ENCODE results near the gene IFT80. TPM values are rescaled to one million over a fixed set of nuclear protein-coding genes. Genes with fewer than 3 reads are reported as not detected.

The IFT80 gene
- polyA plus RNA-seq, 1 of the 3 experiments (the other 2 are of a cell fraction): 10.5 TPM

GRCh38 chr3:160257606-160258005 is 141.4 kb downstream of the IFT80 start:
- H2AFZ ChIP-seq (ENCODE audit: low read depth): no peak overlapping the region
- H3K4me3 ChIP-seq (ENCODE audit: low read depth in 2 of 2, low read length in 1 of 2): no peak overlapping the region
- H3K4me1 ChIP-seq (ENCODE audit: control insufficient read depth in 1 of 2, insufficient read depth in 2 of 2, low read depth in 1 of 2, low read length in 1 of 2): 0 out of 4 replicates have a peak, but pooled peaks cover 0 to 3% of the 10 kb centered on the region in 2 experiments
- no peaks in the 10 kb centered on the region for H3K79me2 ChIP-seq (ENCODE audit: insufficient read depth)
- no peak overlapping the region for H3K4me2 ChIP-seq
- H3F3A ChIP-seq (replicated peaks; ENCODE audit: insufficient read depth): no peaks in the 10 kb centered on the region
- H3K27ac ChIP-seq (ENCODE audit: low read depth in 2 of 2, low read length in 1 of 2): no peak overlapping the region
- no peak overlapping the region for H3K9ac ChIP-seq
- H3K9me2 ChIP-seq: no peaks in the 10 kb centered on the region
- H3K27me3 ChIP-seq (ENCODE audit: insufficient read depth): no peaks in the 10 kb centered on the region
- no peak for DNase-seq
- ChIA-PET CTCF (no interaction called here), POLR2A (no interaction called here)
- H3K36me3 ChIP-seq (replicated peaks in 1 of 2; ENCODE audit: control insufficient read depth in 1 of 2, insufficient read depth in 2 of 2, low read length in 1 of 2): peaks cover 0 to 4% of the 10 kb centered on the region in 2 experiments
- no peaks in the 10 kb centered on the region for H3K9me3 ChIP-seq
- TF ChIP-seq, protein P1, sequence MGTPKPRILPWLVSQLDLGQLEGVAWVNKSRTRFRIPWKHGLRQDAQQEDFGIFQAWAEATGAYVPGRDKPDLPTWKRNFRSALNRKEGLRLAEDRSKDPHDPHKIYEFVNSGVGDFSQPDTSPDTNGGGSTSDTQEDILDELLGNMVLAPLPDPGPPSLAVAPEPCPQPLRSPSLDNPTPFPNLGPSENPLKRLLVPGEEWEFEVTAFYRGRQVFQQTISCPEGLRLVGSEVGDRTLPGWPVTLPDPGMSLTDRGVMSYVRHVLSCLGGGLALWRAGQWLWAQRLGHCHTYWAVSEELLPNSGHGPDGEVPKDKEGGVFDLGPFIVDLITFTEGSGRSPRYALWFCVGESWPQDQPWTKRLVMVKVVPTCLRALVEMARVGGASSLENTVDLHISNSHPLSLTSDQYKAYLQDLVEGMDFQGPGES (IDR thresholded peaks at IDR 0.05; ENCODE audit: low read depth, low read length): no peak
- TF ChIP-seq FOXJ3 (CRISPR knock-in tag; IDR thresholded peaks at IDR 0.05): no peak
- TF ChIP-seq NFIC (IDR thresholded peaks at IDR 0.05; ENCODE audit: borderline replicate concordance): no peak
- no peak for TF ChIP-seq EP300 (IDR thresholded peaks at IDR 0.05; ENCODE audit: borderline replicate concordance in 1 of 2, low read depth in 1 of 2, low read length in 1 of 2)
- TF ChIP-seq TEAD4 (IDR thresholded peaks at IDR 0.05; ENCODE audit: borderline replicate concordance, insufficient read depth): no peak
- no peak for TF ChIP-seq RAD21 (IDR thresholded peaks at IDR 0.05; ENCODE audit: low read length)
- no peak for TF ChIP-seq MAX (IDR thresholded peaks at IDR 0.05; ENCODE audit: low read depth)
- no peak for TF ChIP-seq SIN3A (IDR thresholded peaks at IDR 0.05; ENCODE audit: borderline replicate concordance, low read depth, low read length)
- TF ChIP-seq ELF1 (IDR thresholded peaks at IDR 0.05): no peak
- TF ChIP-seq RCOR1 (IDR thresholded peaks at IDR 0.05; ENCODE audit: low read length): no peak
- no peak for TF ChIP-seq FOXM1 (IDR thresholded peaks at IDR 0.05; ENCODE audit: low read depth)
- no peak for TF ChIP-seq YY1 (IDR thresholded peaks at IDR 0.05; ENCODE audit: low read depth)
- no peaks in the 10 kb centered on the region for H4K20me1 ChIP-seq (ENCODE audit: insufficient read depth)
- WGBS (ENCODE audit: low lambda C conversion rate): 92% methylated on average over 2 of the region's 2 CpGs

- H3K9me3 ChIP-seq: no peaks in the 10 kb centered on the region
- no peaks in the 10 kb centered on the region for H3K79me2 ChIP-seq (ENCODE audit: insufficient read depth)
- no peak overlapping the region for H3K9ac ChIP-seq
- H3F3A ChIP-seq (replicated peaks; ENCODE audit: insufficient read depth): no peaks in the 10 kb centered on the region
- POLR2A ChIA-PET: no interaction called here
- H2AFZ ChIP-seq (ENCODE audit: low read depth): no peak overlapping the region
- CTCF ChIA-PET: no interaction called here
- no peak for TF ChIP-seq GATA2 (CRISPR knock-in tag; IDR thresholded peaks at IDR 0.05)
- TF ChIP-seq YY1 (IDR thresholded peaks at IDR 0.05; ENCODE audit: low read depth): no peak
- TF ChIP-seq USF1 (IDR thresholded peaks at IDR 0.05; ENCODE audit: borderline replicate concordance, low read depth): no peak
- TF ChIP-seq MAX (IDR thresholded peaks at IDR 0.05; ENCODE audit: low read depth): no peak
- no peak for TF ChIP-seq TCF12 (IDR thresholded peaks at IDR 0.05)
- TF ChIP-seq RXRA (IDR thresholded peaks at IDR 0.05; ENCODE audit: borderline replicate concordance, low read depth): no peak
- TF ChIP-seq, protein P1 (IDR thresholded peaks at IDR 0.05; ENCODE audit: low read depth, low read length): no peak
- no peak for TF ChIP-seq RCOR1 (IDR thresholded peaks at IDR 0.05; ENCODE audit: low read length)
- no peak for TF ChIP-seq FOSL2 (IDR thresholded peaks at IDR 0.05; ENCODE audit: borderline replicate concordance, low read depth)
- TF ChIP-seq NFIC (IDR thresholded peaks at IDR 0.05; ENCODE audit: borderline replicate concordance): no peak
- TF ChIP-seq REST (IDR thresholded peaks at IDR 0.05; ENCODE audit: low read depth, low read length): no peak
- TF ChIP-seq ELF1 (IDR thresholded peaks at IDR 0.05): no peak
- no peak for TF ChIP-seq EZH2phosphoT487 (IDR thresholded peaks at IDR 0.05; ENCODE audit: borderline replicate concordance, low read depth)
- H3K4me1 ChIP-seq (ENCODE audit: control insufficient read depth in 1 of 2, insufficient read depth in 2 of 2, low read depth in 1 of 2, low read length in 1 of 2): no peaks in the 10 kb centered on the region
- no peaks in the 10 kb centered on the region for H4K20me1 ChIP-seq (ENCODE audit: insufficient read depth)
- no peak overlapping the region for H3K4me2 ChIP-seq
- H3K27me3 ChIP-seq (ENCODE audit: insufficient read depth): no peaks in the 10 kb centered on the region
- H3K36me3 ChIP-seq (replicated peaks in 1 of 2; ENCODE audit: control insufficient read depth in 1 of 2, insufficient read depth in 2 of 2, low read length in 1 of 2): no peaks in the 10 kb centered on the region
- no peak overlapping the region for H3K27ac ChIP-seq (ENCODE audit: low read depth in 2 of 2, low read length in 1 of 2)
- H3K9me2 ChIP-seq: no peaks in the 10 kb centered on the region
- no peak for DNase-seq
- H3K4me3 ChIP-seq (ENCODE audit: low read depth in 2 of 2, low read length in 1 of 2): no peak overlapping the region
Observed at GRCh38 chr3:160253298-160253697, 145.7 kb downstream of the IFT80 start.
